Esophagus muscularis mucosa (tissue), 4 donors: ENCODE results near the gene ZDHHC20. TPM values are rescaled to one million over a fixed set of nuclear protein-coding genes. Genes with fewer than 3 reads are reported as not detected.
"Not testable (repeated sequence)": the region's sequence is repeated elsewhere in the genome, so short reads cannot be mapped to it uniquely, and the experiment has no call there.

Experiments used
- DNase-seq: peaks from one replicate; pipeline ENCODE4 v3.0.0-alpha.2; 2017; ENCODE audit errors: extremely low spot score
- H3K27ac ChIP-seq, 4 donors: fragments of 200-600 bp; sonication (generic); replicated peaks in 1 of 4; 1 replicate in 3 of 4; 2 replicates in 1 of 4; pipeline ENCODE4 v1.5.1; 2016 to 2019; ENCODE audit warnings: mild to moderate bottlenecking in 1 of 4
- H3K27me3 ChIP-seq, 4 donors: fragments of 200-600 bp; sonication (generic); one replicate each; pipeline versions ENCODE4 v1.5.1 to v1.6.0; 2016 to 2019
- H3K36me3 ChIP-seq, 4 donors: fragments of 200-600 bp; sonication (generic); one replicate each; pipeline ENCODE4 v1.5.1; 2016 to 2019
- H3K4me1 ChIP-seq, 4 donors: fragments of 200-600 bp; sonication (generic); one replicate each; pipeline ENCODE4 v1.5.1; 2016 to 2019
- H3K4me3 ChIP-seq, 4 donors: fragments of 200-600 bp; sonication (generic); 1 replicate in 2 of 4; 2 replicates in 2 of 4; pipeline ENCODE4 v1.5.1; 2016 to 2019; ENCODE audit warnings: mild to moderate bottlenecking in 4 of 4, moderate library complexity in 1 of 4
- H3K9me3 ChIP-seq, 4 donors: fragments of 200-600 bp; sonication (generic); 1 replicate in 3 of 4; 2 replicates in 1 of 4; pipeline ENCODE4 v1.5.1; 2016 to 2019
- CTCF ChIP-seq, 3 experiments: fragments of 200-600 bp in 2 of 3; fragments of 450-650 bp in 1 of 3; sonication (generic) in 2 of 3; IDR thresholded peaks; one replicate each; pipeline ENCODE4 v1.5.1; 2017 to 2019; ENCODE audit warnings: antibody characterized with exemption in 3 of 3, mild to moderate bottlenecking in 2 of 3, moderate library complexity in 1 of 3
- EP300 ChIP-seq: sonication (generic); formaldehyde crosslinking; IDR thresholded peaks from one replicate; pipeline ENCODE4 v1.6.1; 2017; ENCODE audit warnings: antibody characterized with exemption
- POLR2A ChIP-seq: fragments of 450-650 bp; IDR thresholded peaks from one replicate; pipeline ENCODE4 v1.6.1; 2017; ENCODE audit warnings: antibody characterized with exemption, moderate library complexity, mild to moderate bottlenecking, low read depth
- POLR2AphosphoS5 ChIP-seq, 2 donors: sonication (generic); formaldehyde crosslinking; IDR thresholded peaks; one replicate each; pipeline ENCODE4 v1.6.1; 2017; ENCODE audit warnings: antibody characterized with exemption in 2 of 2
- WGBS: methylation state at CpG from one replicate; pipeline ENCODE4 v1.1.5; 2018; 5-methylcytosine and 5-hydroxymethylcytosine counted together
- intact Hi-C: fragments of 100-400 bp; cut with DNase I; formaldehyde crosslinking; loops from one replicate; pipeline ENCODE4 v1.15.1; 2023
- total RNA-seq, 4 donors: library from RNA; depleted of rRNA; stranded (reverse); fragments of >200 nt; gene quantifications; one replicate each; pipeline versions ENCODE4 v1.1.0 to v1.2.1, GENCODE V29; 2016

The ZDHHC20 gene
- total RNA-seq, 4 donors from 2014 or later, result 47.4 to 53.3 (median 50.2) TPM

GRCh38 chr13:21420706-21421105 is 38.4 kb downstream of the ZDHHC20 start:
- no peak for DNase-seq
- Histone ChIP-seq H3K9me3 (no peaks in the 10 kb centered on the region), H3K36me3 (peaks cover 0 to 20% (median 4%) of the 10 kb centered on the region in 4 donors), H3K27me3 (no peaks in the 10 kb centered on the region), H3K4me3 (no peak overlapping the region), H3K4me1 (peaks cover 0 to 16% (median 11%) of the 10 kb centered on the region in 4 donors), H3K27ac (no peak overlapping the region)
- intact Hi-C loops, result no loop called here
- 60% methylated on average over 3 of the region's 3 CpGs for WGBS
- no peak for TF ChIP-seq EP300
- no peak for TF ChIP-seq CTCF (IDR thresholded peaks at IDR 0.05)
- TF ChIP-seq POLR2A, result no peak

- Histone ChIP-seq H3K4me3 (no peak overlapping the region), H3K27me3 (no peaks in the 10 kb centered on the region), H3K9me3 (no peaks in the 10 kb centered on the region), H3K36me3 (peaks cover 22 to 53% (median 36%) of the 10 kb centered on the region in 4 donors), H3K27ac (no peak overlapping the region), H3K4me1 (no peaks in the 10 kb centered on the region)
- DNase-seq, result no peak
- WGBS, result 73% methylated on average over 1 of the region's 1 CpG
- TF ChIP-seq EP300, result no peak
- TF ChIP-seq POLR2AphosphoS5 (IDR thresholded peaks at IDR 0.05), result no peak
- no peak for TF ChIP-seq CTCF (IDR thresholded peaks at IDR 0.05)
- TF ChIP-seq POLR2A, result no peak
- intact Hi-C loops, result no loop called here
Measured at GRCh38 chr13:21413013-21413412, 46.1 kb downstream of the ZDHHC20 start.

GRCh38 chr13:21410453-21410852 is 48.6 kb downstream of the ZDHHC20 start:
- peaks cover 22 to 46% (median 32%) of the 10 kb centered on the region in 4 donors for H3K36me3 ChIP-seq
- H3K27ac ChIP-seq, DNase-seq, H3K4me3 ChIP-seq, H3K4me1 ChIP-seq, H3K27me3 ChIP-seq, intact Hi-C loops, H3K9me3 ChIP-seq: not testable (repeated sequence)
- 80% methylated on average over 1 of the region's 2 CpGs for WGBS

- H3K4me3 ChIP-seq, result no peak overlapping the region
- no peaks in the 10 kb centered on the region for H3K4me1 ChIP-seq
- intact Hi-C loops, result no loop called here
- no peaks in the 10 kb centered on the region for H3K27me3 ChIP-seq
- no peak for DNase-seq
- H3K9me3 ChIP-seq, result no peaks in the 10 kb centered on the region
- peaks cover 5 to 40% (median 22%) of the 10 kb centered on the region in 4 donors for H3K36me3 ChIP-seq
- WGBS, result 92% methylated on average over 1 of the region's 1 CpG
- TF ChIP-seq CTCF (IDR thresholded peaks at IDR 0.05) (no peak), POLR2A (no peak), EP300 (no peak), POLR2AphosphoS5 (IDR thresholded peaks at IDR 0.05) (no peak)
- no peak overlapping the region for H3K27ac ChIP-seq
Measured at GRCh38 chr13:21405309-21405708, 53.8 kb downstream of the ZDHHC20 start.

GRCh38 chr13:21402586-21403307 is 56.4 kb downstream of the ZDHHC20 start:
- TF ChIP-seq POLR2A (no peak), EP300 (no peak), POLR2AphosphoS5 (IDR thresholded peaks at IDR 0.05) (no peak), CTCF (IDR thresholded peaks at IDR 0.05) (no peak)
- no peak overlapping the region for H3K4me3 ChIP-seq
- no peak overlapping the region for H3K27ac ChIP-seq
- no peaks in the 10 kb centered on the region for H3K27me3 ChIP-seq
- intact Hi-C loops, result no loop called here
- H3K4me1 ChIP-seq, result no peaks in the 10 kb centered on the region
- H3K9me3 ChIP-seq, result no peaks in the 10 kb centered on the region
- peaks cover 5 to 33% (median 14%) of the 10 kb centered on the region in 4 donors for H3K36me3 ChIP-seq
- no peak for DNase-seq
- 85% methylated on average over 3 of the region's 3 CpGs for WGBS
